Panc1 (cell line): ENCODE results near the gene SCN9A. TPM values are rescaled to one million over a fixed set of nuclear protein-coding genes. Genes with fewer than 3 reads are reported as not detected.

Experiments used
- ATAC-seq: fragments of 200-7000 bp; cut with Tn5 transposase; 2 replicates; pipeline ENCODE4 v1.9.1; 2020; ENCODE audit warnings: mild to moderate bottlenecking, moderate library complexity
- BruUV-seq: library from RNA; stranded (reverse); fragments of 400-500 nt; replicated peaks from 2 replicates; lab custom pipeline; 2021; lab: Mats Ljungman, UMichigan
- CTCF ChIA-PET: fragments of 300-600 bp; sonication (Branson Sonifier 250); formaldehyde crosslinking; loops from one replicate; lab custom pipeline; 2022; ENCODE audit warnings: antibody characterized with exemption; lab: Charles Lee
- POLR2A ChIA-PET: fragments of 300-600 bp; sonication (Branson Sonifier 250); formaldehyde crosslinking; loops from one replicate; lab custom pipeline; 2022; ENCODE audit warnings: antibody characterized with exemption; lab: Charles Lee
- DNase-seq: peaks from one replicate; pipeline ENCODE4 v3.0.0-alpha.2; 2010; ENCODE audit warnings: low read depth, low spot score
- H3K27ac ChIP-seq: 2 replicates; pipeline ENCODE4 v1.5.1; 2011; ENCODE audit warnings: mild to moderate bottlenecking, low read length, inconsistent platforms
- H3K27me3 ChIP-seq: fragments of 200-500 bp; sonication (Bioruptor generic); 2 replicates; pipeline ENCODE4 v1.6.0; 2014; ENCODE audit warnings: low read length, inconsistent platforms; ENCODE audit not compliant: control insufficient read depth, insufficient read depth
- H3K36me3 ChIP-seq: fragments of 200-500 bp; sonication (Bioruptor generic); 2 replicates; pipeline ENCODE4 v1.5.1; 2014; ENCODE audit warnings: inconsistent platforms, mild to moderate bottlenecking, low read length, moderate library complexity; ENCODE audit not compliant: control insufficient read depth, insufficient read depth
- H3K4me1 ChIP-seq: 2 replicates; pipeline ENCODE4 v1.5.1; 2011; ENCODE audit warnings: inconsistent platforms, mild to moderate bottlenecking, low read length, moderate library complexity; ENCODE audit not compliant: control insufficient read depth, insufficient read depth
- H3K4me3 ChIP-seq, 2 experiments: 2 replicates each; pipeline ENCODE4 v1.5.1; 2011 to 2012; ENCODE audit warnings: low read depth in 2 of 2, low read length in 2 of 2, mild to moderate bottlenecking in 2 of 2, inconsistent platforms in 1 of 2, moderate library complexity in 1 of 2
- H3K9me3 ChIP-seq: fragments of 200-500 bp; sonication (Bioruptor generic); 2 replicates; pipeline ENCODE4 v1.5.1; 2014; ENCODE audit warnings: low read depth, mild to moderate bottlenecking, inconsistent platforms, low read length, moderate library complexity; ENCODE audit not compliant: control insufficient read depth, insufficient read depth
- CTCF ChIP-seq: fragments of 450-650 bp; IDR thresholded peaks from 2 replicates; pipeline ENCODE4 v1.5.1; 2017; ENCODE audit warnings: mild to moderate bottlenecking
- POLR2AphosphoS5 ChIP-seq: IDR thresholded peaks from 2 replicates; pipeline ENCODE4 v1.6.1; 2012; ENCODE audit warnings: mild to moderate bottlenecking, low read depth, low read length, moderate library complexity
- SIN3A ChIP-seq: IDR thresholded peaks from 2 replicates; pipeline ENCODE4 v1.6.1; 2012; ENCODE audit warnings: low read depth, mild to moderate bottlenecking, low read length, moderate library complexity, borderline replicate concordance; ENCODE audit not compliant: insufficient read depth
- TCF7L2 ChIP-seq: IDR thresholded peaks from 2 replicates; pipeline ENCODE4 v1.6.1; 2011; ENCODE audit warnings: mild to moderate bottlenecking, low read depth, low read length, inconsistent platforms
- in situ Hi-C: cut with HindIII; loops from 2 replicates; pipeline ENCODE4 v1.10.0; 2016; ENCODE audit warnings: low sequenced_read_pairs, low pct_unique_long_range_greater_than_20kb
- intact Hi-C: fragments of 100-400 bp; cut with micrococcal nuclease; formaldehyde crosslinking; loops from one replicate; pipeline ENCODE4 v1.10.0; 2022; ENCODE audit not compliant: unreplicated experiment
- total RNA-seq: library from RNA; stranded (reverse); gene quantifications from one replicate; pipeline ENCODE4 v1.2.1, GENCODE V29; 2021; ENCODE audit not compliant: unreplicated experiment
- TF ChIP-seq, protein P1 (sequence below), 2 experiments: IDR thresholded peaks; 2 replicates each; pipeline ENCODE4 v1.6.1; 2011 to 2012; ENCODE audit warnings: low read depth in 2 of 2, control low read depth in 1 of 2, low read length in 1 of 2, mild to moderate bottlenecking in 1 of 2, moderate library complexity in 1 of 2; ENCODE audit not compliant: insufficient read depth in 1 of 2

The SCN9A gene
- total RNA-seq, 1 experiment from 2014 or later, result 0.10 TPM

GRCh38 chr2:166329465-166329864, 46.3 kb downstream of the SCN9A start:
- TF ChIP-seq SIN3A (no peak), CTCF (no peak), TCF7L2 (no peak), POLR2AphosphoS5 (no peak)
- TF ChIP-seq, protein P1, sequence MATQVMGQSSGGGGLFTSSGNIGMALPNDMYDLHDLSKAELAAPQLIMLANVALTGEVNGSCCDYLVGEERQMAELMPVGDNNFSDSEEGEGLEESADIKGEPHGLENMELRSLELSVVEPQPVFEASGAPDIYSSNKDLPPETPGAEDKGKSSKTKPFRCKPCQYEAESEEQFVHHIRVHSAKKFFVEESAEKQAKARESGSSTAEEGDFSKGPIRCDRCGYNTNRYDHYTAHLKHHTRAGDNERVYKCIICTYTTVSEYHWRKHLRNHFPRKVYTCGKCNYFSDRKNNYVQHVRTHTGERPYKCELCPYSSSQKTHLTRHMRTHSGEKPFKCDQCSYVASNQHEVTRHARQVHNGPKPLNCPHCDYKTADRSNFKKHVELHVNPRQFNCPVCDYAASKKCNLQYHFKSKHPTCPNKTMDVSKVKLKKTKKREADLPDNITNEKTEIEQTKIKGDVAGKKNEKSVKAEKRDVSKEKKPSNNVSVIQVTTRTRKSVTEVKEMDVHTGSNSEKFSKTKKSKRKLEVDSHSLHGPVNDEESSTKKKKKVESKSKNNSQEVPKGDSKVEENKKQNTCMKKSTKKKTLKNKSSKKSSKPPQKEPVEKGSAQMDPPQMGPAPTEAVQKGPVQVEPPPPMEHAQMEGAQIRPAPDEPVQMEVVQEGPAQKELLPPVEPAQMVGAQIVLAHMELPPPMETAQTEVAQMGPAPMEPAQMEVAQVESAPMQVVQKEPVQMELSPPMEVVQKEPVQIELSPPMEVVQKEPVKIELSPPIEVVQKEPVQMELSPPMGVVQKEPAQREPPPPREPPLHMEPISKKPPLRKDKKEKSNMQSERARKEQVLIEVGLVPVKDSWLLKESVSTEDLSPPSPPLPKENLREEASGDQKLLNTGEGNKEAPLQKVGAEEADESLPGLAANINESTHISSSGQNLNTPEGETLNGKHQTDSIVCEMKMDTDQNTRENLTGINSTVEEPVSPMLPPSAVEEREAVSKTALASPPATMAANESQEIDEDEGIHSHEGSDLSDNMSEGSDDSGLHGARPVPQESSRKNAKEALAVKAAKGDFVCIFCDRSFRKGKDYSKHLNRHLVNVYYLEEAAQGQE (IDR thresholded peaks at IDR 0.05; ENCODE audit: insufficient read depth in 1 of 2, low read depth in 2 of 2, low read length in 1 of 2), result no peak
- ATAC-seq (no peak), DNase-seq (no peak)
- no TSS peak for BruUV-seq
- intact Hi-C loops (no loop called here), in situ Hi-C loops (no loop called here)
- H3K9me3 ChIP-seq, result no peaks in the 10 kb centered on the region
- no peaks in the 10 kb centered on the region for H3K36me3 ChIP-seq
- H3K27ac ChIP-seq, result no peak overlapping the region
- POLR2A ChIA-PET, result no interaction called here
- no peaks in the 10 kb centered on the region for H3K27me3 ChIP-seq
- no peaks in the 10 kb centered on the region for H3K4me1 ChIP-seq
- H3K4me3 ChIP-seq, result no peak overlapping the region
- CTCF ChIA-PET, result no interaction called here

DNA sequence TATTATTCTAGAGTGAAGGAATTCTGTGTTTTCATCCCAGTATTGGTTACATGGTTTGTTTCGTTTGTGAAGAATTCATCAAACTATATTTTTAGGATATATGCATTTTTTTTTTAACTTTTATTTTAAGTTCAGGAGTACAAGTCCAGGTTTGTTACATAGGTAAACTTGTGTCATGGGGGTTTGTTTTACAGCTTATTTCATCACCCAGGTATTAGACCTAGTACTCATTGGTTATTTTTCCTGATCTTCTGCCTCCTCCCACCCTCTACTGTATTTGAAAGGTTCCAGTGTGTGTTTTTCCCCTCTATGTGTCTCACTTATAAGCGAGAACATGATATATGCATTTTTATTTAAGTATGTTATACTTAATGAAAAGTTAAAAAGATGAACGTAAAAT, 47.6 kb downstream of the SCN9A start:
- Histone ChIP-seq H3K4me3 (no peak overlapping the region), H3K36me3 (no peaks in the 10 kb centered on the region), H3K27ac (no peak overlapping the region), H3K9me3 (no peaks in the 10 kb centered on the region), H3K27me3 (no peaks in the 10 kb centered on the region), H3K4me1 (no peaks in the 10 kb centered on the region)
- TF ChIP-seq TCF7L2 (no peak), SIN3A (no peak), POLR2AphosphoS5 (no peak), CTCF (no peak)
- TF ChIP-seq, protein P1 (IDR thresholded peaks at IDR 0.05; ENCODE audit: insufficient read depth in 1 of 2, low read depth in 2 of 2, low read length in 1 of 2), result no peak
- in situ Hi-C loops (no loop called here), intact Hi-C loops (no loop called here)
- ATAC-seq (no peak), DNase-seq (no peak)
- BruUV-seq, result no TSS peak
- ChIA-PET CTCF (no interaction called here), POLR2A (no interaction called here)
